ENCODE measurements around the gene LHFPL3. TPM values are rescaled to one million over a fixed set of nuclear protein-coding genes. Genes with fewer than 3 reads are reported as not detected.

LHFPL3 gene
- total RNA-seq, 2 experiments from 2014 or later: not detected

DNA sequence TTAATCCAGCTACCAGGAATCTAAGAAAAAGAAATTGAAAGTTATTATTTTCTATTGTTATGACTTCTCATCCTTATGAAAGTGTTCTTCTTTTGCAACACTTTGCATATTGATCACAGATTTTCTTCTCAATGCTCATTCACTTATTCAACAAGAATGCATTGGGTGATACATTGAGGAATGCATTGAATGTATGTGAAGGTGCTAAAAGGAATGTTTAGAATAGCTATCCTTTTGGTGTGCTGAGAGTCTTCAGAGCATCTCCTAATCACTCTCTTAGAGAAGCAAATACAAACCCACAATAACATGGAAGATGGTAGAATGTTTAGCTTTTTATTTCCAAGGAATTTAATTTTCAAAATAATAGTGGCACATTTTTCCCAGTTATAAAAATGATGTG lies 563.5 kb downstream of the LHFPL3 start:
- POLR2A ChIA-PET: interaction anchor here (0.6 to 1.0 kb wide), 2 partner anchors 13 to 55 kb away, joined by 3 to 5 read pairs; no protein-coding TSS in a partner anchor
- intact Hi-C loops (cut with micrococcal nuclease; ENCODE audit: unreplicated experiment): no loop called here
- no peak overlapping the region for H3K4me3 ChIP-seq (ENCODE audit: low read depth, low read length, poor library complexity, severe bottlenecking)
- CTCF ChIA-PET (ENCODE audit: unreplicated experiment): interaction anchor here (1.0 kb wide), 1 partner anchor 661 kb away, joined by 6 read pairs; no protein-coding TSS in a partner anchor
- no peaks in the 10 kb centered on the region for H3K36me3 ChIP-seq (ENCODE audit: insufficient read depth, low read length)
- H2AFZ ChIP-seq (ENCODE audit: low read length): no peak overlapping the region
- no peak overlapping the region for H3K4me2 ChIP-seq (ENCODE audit: low read length)
- H3K79me2 ChIP-seq (ENCODE audit: insufficient read depth, low read depth, low read length): no peaks in the 10 kb centered on the region
- no peaks in the 10 kb centered on the region for H3K9me3 ChIP-seq (ENCODE audit: low read length)
- no peaks in the 10 kb centered on the region for H3K4me1 ChIP-seq (ENCODE audit: insufficient read depth, low read length, poor library complexity, severe bottlenecking)
- no peaks in the 10 kb centered on the region for H3K9me2 ChIP-seq (ENCODE audit: insufficient read depth, low read length)
- no peak overlapping the region for H3K27ac ChIP-seq (ENCODE audit: low read depth, low read length, poor library complexity, severe bottlenecking)
- H4K20me1 ChIP-seq (ENCODE audit: insufficient read depth, low read length): no peaks in the 10 kb centered on the region
- TF ChIP-seq, protein P1, sequence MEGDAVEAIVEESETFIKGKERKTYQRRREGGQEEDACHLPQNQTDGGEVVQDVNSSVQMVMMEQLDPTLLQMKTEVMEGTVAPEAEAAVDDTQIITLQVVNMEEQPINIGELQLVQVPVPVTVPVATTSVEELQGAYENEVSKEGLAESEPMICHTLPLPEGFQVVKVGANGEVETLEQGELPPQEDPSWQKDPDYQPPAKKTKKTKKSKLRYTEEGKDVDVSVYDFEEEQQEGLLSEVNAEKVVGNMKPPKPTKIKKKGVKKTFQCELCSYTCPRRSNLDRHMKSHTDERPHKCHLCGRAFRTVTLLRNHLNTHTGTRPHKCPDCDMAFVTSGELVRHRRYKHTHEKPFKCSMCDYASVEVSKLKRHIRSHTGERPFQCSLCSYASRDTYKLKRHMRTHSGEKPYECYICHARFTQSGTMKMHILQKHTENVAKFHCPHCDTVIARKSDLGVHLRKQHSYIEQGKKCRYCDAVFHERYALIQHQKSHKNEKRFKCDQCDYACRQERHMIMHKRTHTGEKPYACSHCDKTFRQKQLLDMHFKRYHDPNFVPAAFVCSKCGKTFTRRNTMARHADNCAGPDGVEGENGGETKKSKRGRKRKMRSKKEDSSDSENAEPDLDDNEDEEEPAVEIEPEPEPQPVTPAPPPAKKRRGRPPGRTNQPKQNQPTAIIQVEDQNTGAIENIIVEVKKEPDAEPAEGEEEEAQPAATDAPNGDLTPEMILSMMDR (conservative IDR thresholded peaks at IDR 0.05; ENCODE audit: low read length): no peak
- no peak for TF ChIP-seq EZH2phosphoT487 (IDR thresholded peaks at IDR 0.05; ENCODE audit: borderline replicate concordance, low read depth, low read length)
- DNase-seq (ENCODE audit: low spot score): no peak
- BruUV-seq (replicated peaks): no TSS peak

DNA sequence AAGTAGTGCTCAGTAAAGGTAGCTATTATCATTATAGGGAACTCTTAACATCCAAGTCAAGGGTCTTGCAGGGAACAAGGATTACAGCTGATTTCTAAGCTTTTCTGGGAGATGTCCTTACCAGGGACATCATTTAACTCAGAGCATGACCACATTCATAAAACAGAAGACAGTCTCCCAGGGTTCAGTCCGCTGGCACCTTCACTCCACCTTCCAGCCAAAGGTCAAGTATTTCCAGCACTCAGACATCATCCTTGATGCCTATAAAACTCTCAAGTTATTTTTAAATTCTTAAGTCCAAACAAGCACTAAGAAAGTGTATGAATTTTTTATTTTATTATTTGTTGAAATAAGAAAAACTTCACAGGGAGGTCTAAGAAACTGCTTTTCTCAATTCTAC lies 565.9 kb downstream of the LHFPL3 start:
- Histone ChIP-seq H3K36me3 (ENCODE audit: insufficient read depth, low read length) (no peaks in the 10 kb centered on the region), H3K4me1 (ENCODE audit: insufficient read depth, low read length, poor library complexity, severe bottlenecking) (no peaks in the 10 kb centered on the region), H3K79me2 (ENCODE audit: insufficient read depth, low read depth, low read length) (no peaks in the 10 kb centered on the region), H3K4me3 (ENCODE audit: low read depth, low read length, poor library complexity, severe bottlenecking) (no peak overlapping the region), H4K20me1 (ENCODE audit: insufficient read depth, low read length) (no peaks in the 10 kb centered on the region), H2AFZ (ENCODE audit: low read length) (no peak overlapping the region), H3K27ac (ENCODE audit: low read depth, low read length, poor library complexity, severe bottlenecking) (no peak overlapping the region), H3K4me2 (ENCODE audit: low read length) (no peak overlapping the region), H3K9me2 (ENCODE audit: insufficient read depth, low read length) (no peaks in the 10 kb centered on the region), H3K9me3 (ENCODE audit: low read length) (no peaks in the 10 kb centered on the region)
- intact Hi-C loops (cut with micrococcal nuclease; ENCODE audit: unreplicated experiment): no loop called here
- no peak for TF ChIP-seq EZH2phosphoT487 (IDR thresholded peaks at IDR 0.05; ENCODE audit: borderline replicate concordance, low read depth, low read length)
- TF ChIP-seq, protein P1 (conservative IDR thresholded peaks at IDR 0.05; ENCODE audit: low read length): no peak
- no TSS peak for BruUV-seq (replicated peaks)
- no peak for DNase-seq (ENCODE audit: low spot score)
- CTCF ChIA-PET (ENCODE audit: unreplicated experiment): no interaction called here
- POLR2A ChIA-PET: interaction anchor here (0.5 kb wide), 1 partner anchor 85 kb away, joined by 7 read pairs; no protein-coding TSS in a partner anchor

DNA sequence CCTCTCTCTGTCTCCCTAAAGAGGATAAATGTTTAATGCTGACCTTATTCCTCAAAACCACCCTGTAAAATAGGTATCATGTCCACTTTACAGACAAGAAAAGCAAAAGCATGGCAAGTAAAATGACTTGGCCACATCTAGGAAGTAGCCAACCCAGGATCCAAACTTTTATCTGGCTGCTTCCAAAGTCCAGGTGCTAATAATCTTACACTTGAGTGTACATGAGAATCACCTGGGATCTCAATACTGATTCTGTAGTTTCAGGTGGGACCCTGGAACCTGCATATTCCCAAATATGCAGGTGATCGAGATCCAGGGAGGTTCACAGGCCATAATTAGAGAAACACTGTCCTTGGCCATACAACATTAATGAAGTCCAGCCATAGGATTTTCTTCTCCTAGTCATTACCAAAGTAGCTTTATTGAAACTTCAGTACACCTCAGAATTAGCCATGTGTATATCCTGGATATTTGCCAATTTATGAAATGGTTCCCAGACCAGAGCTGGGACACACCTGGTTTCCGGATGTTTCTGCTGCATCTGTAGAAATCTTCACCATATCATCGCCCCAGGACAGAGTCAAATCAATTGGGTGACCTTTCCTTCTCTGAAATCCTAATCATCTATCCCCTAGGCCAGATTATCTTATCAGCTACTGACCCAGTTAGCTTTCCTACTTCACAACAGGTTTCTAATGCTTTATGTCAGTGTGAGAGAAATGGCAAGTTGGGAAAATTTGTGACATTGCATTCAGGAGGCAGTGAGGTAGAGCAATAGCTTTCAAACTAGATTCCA lies 566.5 kb downstream of the LHFPL3 start:
- ChIA-PET CTCF (ENCODE audit: unreplicated experiment) (no interaction called here), POLR2A (interaction anchor here (0.5 kb wide), 1 partner anchor 86 kb away, joined by 7 read pairs; no protein-coding TSS in a partner anchor)
- no peak for DNase-seq (ENCODE audit: low spot score)
- no peak overlapping the region for H3K4me2 ChIP-seq (ENCODE audit: low read length)
- no peak for TF ChIP-seq EZH2phosphoT487 (IDR thresholded peaks at IDR 0.05; ENCODE audit: borderline replicate concordance, low read depth, low read length)
- TF ChIP-seq, protein P1 (conservative IDR thresholded peaks at IDR 0.05; ENCODE audit: low read length): no peak
- H3K9me2 ChIP-seq (ENCODE audit: insufficient read depth, low read length): no peaks in the 10 kb centered on the region
- H3K4me3 ChIP-seq (ENCODE audit: low read depth, low read length, poor library complexity, severe bottlenecking): no peak overlapping the region
- H3K27ac ChIP-seq (ENCODE audit: low read depth, low read length, poor library complexity, severe bottlenecking): no peak overlapping the region
- intact Hi-C loops (cut with micrococcal nuclease; ENCODE audit: unreplicated experiment): no loop called here
- H3K4me1 ChIP-seq (ENCODE audit: insufficient read depth, low read length, poor library complexity, severe bottlenecking): no peaks in the 10 kb centered on the region
- H4K20me1 ChIP-seq (ENCODE audit: insufficient read depth, low read length): no peaks in the 10 kb centered on the region
- H3K9me3 ChIP-seq (ENCODE audit: low read length): no peaks in the 10 kb centered on the region
- BruUV-seq (replicated peaks): no TSS peak
- H3K79me2 ChIP-seq (ENCODE audit: insufficient read depth, low read depth, low read length): no peaks in the 10 kb centered on the region
- no peaks in the 10 kb centered on the region for H3K36me3 ChIP-seq (ENCODE audit: insufficient read depth, low read length)
- H2AFZ ChIP-seq (ENCODE audit: low read length): no peak overlapping the region

Data from OCI-LY7 (cell line).